GM23338 (cell line): ENCODE measurements around the gene UBR2. TPM values are rescaled to one million over a fixed set of nuclear protein-coding genes. Genes with fewer than 3 reads are reported as not detected.

ENCODE experiments used
- ATAC-seq: fragments of 200-7000 bp; cut with Tn5 transposase; 3 replicates; pipeline ENCODE4 v1.9.1; 2020
- DNase-seq: peaks from one replicate; pipeline ENCODE4 v3.0.0-alpha.2; 2015; ENCODE audit warnings: low spot score
- H2AFZ ChIP-seq: fragments of 200-600 bp; sonication (generic); 2 replicates; pipeline ENCODE4 v1.8.0; 2016; ENCODE audit warnings: antibody characterized with exemption, mild to moderate bottlenecking, moderate library complexity
- H3F3A ChIP-seq: fragments of 200-600 bp; sonication (generic); replicated peaks from 2 replicates; pipeline ENCODE4 v1.8.0; 2017; ENCODE audit warnings: antibody characterized with exemption, mixed run types, low read depth
- H3K27ac ChIP-seq: fragments of 200-600 bp; sonication (generic); 2 replicates; pipeline ENCODE4 v1.6.1; 2016; ENCODE audit warnings: low read depth
- H3K27me3 ChIP-seq: fragments of 200-600 bp; sonication (generic); 2 replicates; pipeline ENCODE4 v1.8.0; 2016; ENCODE audit warnings: mild to moderate bottlenecking, mixed run types, moderate library complexity; ENCODE audit not compliant: insufficient read depth
- H3K36me3 ChIP-seq: fragments of 200-600 bp; sonication (generic); 2 replicates; pipeline ENCODE4 v1.8.0; 2016; ENCODE audit warnings: mild to moderate bottlenecking; ENCODE audit not compliant: insufficient read depth
- H3K4me1 ChIP-seq: fragments of 200-600 bp; sonication (generic); 2 replicates; pipeline ENCODE4 v1.8.0; 2016; ENCODE audit warnings: mild to moderate bottlenecking, moderate library complexity; ENCODE audit not compliant: insufficient read depth
- H3K4me2 ChIP-seq: fragments of 200-600 bp; sonication (generic); 2 replicates; pipeline ENCODE4 v1.7.1; 2017; ENCODE audit warnings: mixed run types
- H3K4me3 ChIP-seq: fragments of 200-600 bp; sonication (generic); 2 replicates; pipeline ENCODE4 v1.6.1; 2016; ENCODE audit warnings: mixed run types
- H3K79me2 ChIP-seq: fragments of 200-600 bp; sonication (generic); replicated peaks from 2 replicates; pipeline ENCODE4 v1.8.0; 2017; ENCODE audit warnings: mild to moderate bottlenecking; ENCODE audit not compliant: insufficient read depth
- H3K9me2 ChIP-seq: fragments of 200-600 bp; sonication (generic); 2 replicates; pipeline ENCODE4 v1.8.0; 2017; ENCODE audit not compliant: insufficient read depth
- H4K20me1 ChIP-seq: fragments of 200-600 bp; sonication (generic); replicated peaks from 2 replicates; pipeline ENCODE4 v1.8.0; 2017; ENCODE audit warnings: mild to moderate bottlenecking; ENCODE audit not compliant: insufficient read depth
- H3K27ac Mint-ChIP-seq: 2 replicates; pipeline ENCODE4 v1.8.0; 2020; ENCODE audit warnings: inconsistent platforms, mild to moderate bottlenecking, moderate library complexity, mixed read lengths
- H3K27me3 Mint-ChIP-seq: 3 replicates; pipeline ENCODE4 v1.8.0; 2022; ENCODE audit warnings: low read depth, mild to moderate bottlenecking, moderate library complexity, mixed read lengths, inconsistent platforms; ENCODE audit not compliant: insufficient read depth, poor library complexity
- H3K36me3 Mint-ChIP-seq: 3 replicates; pipeline ENCODE4 v1.8.0; 2021; ENCODE audit warnings: low read depth, mild to moderate bottlenecking, inconsistent platforms, moderate library complexity, mixed read lengths
- H3K4me1 Mint-ChIP-seq: 3 replicates; pipeline ENCODE4 v1.8.0; 2020; ENCODE audit warnings: mild to moderate bottlenecking, inconsistent platforms, mixed read lengths
- H3K4me3 Mint-ChIP-seq: 3 replicates; pipeline ENCODE4 v1.8.0; 2021; ENCODE audit warnings: moderate library complexity, mild to moderate bottlenecking, inconsistent platforms, mixed read lengths
- H3K9me3 Mint-ChIP-seq: 3 replicates; pipeline ENCODE4 v1.8.0; 2020; ENCODE audit warnings: moderate library complexity, mild to moderate bottlenecking, inconsistent platforms, mixed read lengths
- CREB1 ChIP-seq: fragments of 250-450 bp; sonication (Bioruptor Pico); IDR thresholded peaks from 2 replicates; pipeline ENCODE4 v1.5.0; 2020; ENCODE audit warnings: low read depth, mild to moderate bottlenecking, moderate library complexity
- EZH2phosphoT487 ChIP-seq: fragments of 200-600 bp; sonication (generic); IDR thresholded peaks from one replicate; pipeline ENCODE4 v1.8.1; 2018; ENCODE audit warnings: antibody characterized with exemption; ENCODE audit not compliant: unreplicated experiment
- JUNB ChIP-seq: IDR thresholded peaks from one replicate; pipeline ENCODE4 v1.6.1; 2016; ENCODE audit warnings: antibody characterized with exemption; ENCODE audit not compliant: unreplicated experiment
- NANOG ChIP-seq: IDR thresholded peaks from 2 replicates; pipeline ENCODE4 v1.6.1; 2016; ENCODE audit warnings: antibody characterized with exemption, borderline replicate concordance
- POLR2AphosphoS5 ChIP-seq: IDR thresholded peaks from 2 replicates; pipeline ENCODE4 v1.6.1; 2016; ENCODE audit warnings: antibody characterized with exemption, low read depth
- STAT1 ChIP-seq: IDR thresholded peaks from one replicate; pipeline ENCODE4 v1.6.1; 2016; ENCODE audit warnings: antibody characterized with exemption; ENCODE audit not compliant: unreplicated experiment
- ZNF114 ChIP-seq: fragments of 250-450 bp; sonication (Bioruptor Pico); IDR thresholded peaks from 2 replicates; pipeline ENCODE4 v1.5.0; 2020; ENCODE audit warnings: mild to moderate bottlenecking, moderate library complexity
- ZNF331 ChIP-seq: fragments of 250-450 bp; sonication (Bioruptor Pico); IDR thresholded peaks from 2 replicates; pipeline ENCODE4 v1.5.0; 2020; ENCODE audit warnings: low read depth, mild to moderate bottlenecking, moderate library complexity
- polyA plus RNA-seq: library from polyadenylated mRNA; unstranded; fragments of >200 nt; fragmentation: Nextera tagmentation; extraction: Ambion mirVana; gene quantifications from 2 replicates; pipeline ENCODE4 v1.2.1, GENCODE V29; 2016
- total RNA-seq: library from RNA; depleted of rRNA; stranded (reverse); fragments of >200 nt; shearing (Covaris generic); gene quantifications from 2 replicates; pipeline ENCODE4 v1.2.3, GENCODE V29; 2014
- TF ChIP-seq, protein P1 (sequence below): fragments of 250-450 bp; sonication (Bioruptor Pico); IDR thresholded peaks from 2 replicates; pipeline ENCODE4 v1.5.0; 2020; ENCODE audit warnings: mild to moderate bottlenecking, moderate library complexity
- TF ChIP-seq, protein P2 (sequence below): IDR thresholded peaks from 2 replicates; pipeline ENCODE4 v1.6.1; 2016; ENCODE audit warnings: antibody characterized with exemption
- TF ChIP-seq, protein P3 (sequence below): IDR thresholded peaks from one replicate; pipeline ENCODE4 v1.6.1; 2018; ENCODE audit warnings: antibody characterized with exemption; ENCODE audit not compliant: unreplicated experiment

The UBR2 gene
- total and polyA plus RNA-seq, 2 experiments from 2014 or later = 6.7 to 21.2 TPM

DNA sequence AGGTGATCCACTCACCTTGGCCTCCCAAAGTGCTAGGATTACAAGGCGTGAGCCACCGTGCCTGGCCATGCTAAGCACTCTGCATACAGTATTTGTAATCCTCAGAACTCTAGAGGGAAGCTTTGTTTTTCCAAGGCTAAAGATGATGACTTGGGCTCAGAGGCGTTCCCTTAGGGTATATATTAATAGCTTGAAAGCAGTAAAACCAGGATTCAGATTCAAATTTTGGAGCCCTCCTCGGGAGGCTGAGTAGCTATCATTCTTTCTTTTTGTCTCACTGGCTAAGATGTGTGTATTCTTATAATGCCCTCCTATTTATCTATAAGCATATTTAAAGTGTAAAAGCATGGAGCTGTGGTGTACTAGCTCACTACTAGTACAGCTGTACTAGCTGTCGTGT is 90.0 kb downstream of the UBR2 start:
- DNase-seq (no peak), ATAC-seq (no peak)
- Histone ChIP-seq H3K9me2 (no peaks in the 10 kb centered on the region), H4K20me1 (peaks cover 5% of the 10 kb centered on the region; the same call in 1 of the 2 replicates), H3F3A (no peaks in the 10 kb centered on the region), H3K79me2 (no peaks in the 10 kb centered on the region), H3K4me1 (no peaks in the 10 kb centered on the region), H3K4me3 (no peak overlapping the region), H2AFZ (no peak overlapping the region), H3K27me3 (no peaks in the 10 kb centered on the region), H3K36me3 (peaks cover 20% of the 10 kb centered on the region), H3K4me2 (no peak overlapping the region), H3K27ac (no peak overlapping the region)
- no peak overlapping the region for H3K4me3 Mint-ChIP-seq
- H3K27me3 Mint-ChIP-seq = no peaks in the 10 kb centered on the region
- H3K4me1 Mint-ChIP-seq = no peaks in the 10 kb centered on the region
- TF ChIP-seq EZH2phosphoT487 = no peak
- no peak overlapping the region for H3K27ac Mint-ChIP-seq
- H3K36me3 Mint-ChIP-seq = peaks cover 40% of the 10 kb centered on the region
- H3K9me3 Mint-ChIP-seq = no peaks in the 10 kb centered on the region; the same call in 2 of the 3 replicates

DNA sequence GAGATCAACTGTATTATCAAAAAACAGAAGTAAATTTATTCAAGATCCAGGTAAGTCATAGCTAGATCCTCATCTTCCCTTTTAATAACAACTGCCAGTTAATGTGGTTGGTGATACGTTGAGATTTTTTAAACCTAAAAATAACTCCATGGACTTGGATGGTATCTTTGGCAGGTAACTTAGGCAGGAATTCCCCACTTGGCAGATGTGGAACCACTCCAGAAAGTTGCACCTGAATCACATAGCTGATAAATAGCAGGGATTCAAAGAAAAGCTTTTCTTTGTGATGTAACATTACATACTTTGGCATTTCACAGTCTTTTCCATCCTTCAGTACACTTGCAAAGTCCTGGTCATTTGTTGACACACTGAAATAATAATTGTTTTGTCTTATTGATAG is 96.0 kb downstream of the UBR2 start:
- H3K27ac ChIP-seq = no peak overlapping the region
- no peak overlapping the region for H2AFZ ChIP-seq
- H3K4me3 ChIP-seq = no peak overlapping the region
- ATAC-seq = no peak
- Mint-ChIP-seq H3K4me3 (no peak overlapping the region), H3K9me3 (no peaks in the 10 kb centered on the region), H3K27ac (no peak overlapping the region), H3K4me1 (no peaks in the 10 kb centered on the region), H3K27me3 (no peaks in the 10 kb centered on the region), H3K36me3 (peaks cover 43% of the 10 kb centered on the region)
- no peak for DNase-seq
- no peaks in the 10 kb centered on the region for H3F3A ChIP-seq
- H3K36me3 ChIP-seq = peaks cover 36% of the 10 kb centered on the region
- no peaks in the 10 kb centered on the region for H3K9me2 ChIP-seq
- H4K20me1 ChIP-seq = no peaks in the 10 kb centered on the region; the same call in 1 of the 2 replicates
- no peaks in the 10 kb centered on the region for H3K4me1 ChIP-seq
- H3K4me2 ChIP-seq = no peak overlapping the region
- no peaks in the 10 kb centered on the region for H3K79me2 ChIP-seq
- no peaks in the 10 kb centered on the region for H3K27me3 ChIP-seq
- TF ChIP-seq EZH2phosphoT487 = no peak
- no peak for TF ChIP-seq CREB1
- TF ChIP-seq, protein P1, sequence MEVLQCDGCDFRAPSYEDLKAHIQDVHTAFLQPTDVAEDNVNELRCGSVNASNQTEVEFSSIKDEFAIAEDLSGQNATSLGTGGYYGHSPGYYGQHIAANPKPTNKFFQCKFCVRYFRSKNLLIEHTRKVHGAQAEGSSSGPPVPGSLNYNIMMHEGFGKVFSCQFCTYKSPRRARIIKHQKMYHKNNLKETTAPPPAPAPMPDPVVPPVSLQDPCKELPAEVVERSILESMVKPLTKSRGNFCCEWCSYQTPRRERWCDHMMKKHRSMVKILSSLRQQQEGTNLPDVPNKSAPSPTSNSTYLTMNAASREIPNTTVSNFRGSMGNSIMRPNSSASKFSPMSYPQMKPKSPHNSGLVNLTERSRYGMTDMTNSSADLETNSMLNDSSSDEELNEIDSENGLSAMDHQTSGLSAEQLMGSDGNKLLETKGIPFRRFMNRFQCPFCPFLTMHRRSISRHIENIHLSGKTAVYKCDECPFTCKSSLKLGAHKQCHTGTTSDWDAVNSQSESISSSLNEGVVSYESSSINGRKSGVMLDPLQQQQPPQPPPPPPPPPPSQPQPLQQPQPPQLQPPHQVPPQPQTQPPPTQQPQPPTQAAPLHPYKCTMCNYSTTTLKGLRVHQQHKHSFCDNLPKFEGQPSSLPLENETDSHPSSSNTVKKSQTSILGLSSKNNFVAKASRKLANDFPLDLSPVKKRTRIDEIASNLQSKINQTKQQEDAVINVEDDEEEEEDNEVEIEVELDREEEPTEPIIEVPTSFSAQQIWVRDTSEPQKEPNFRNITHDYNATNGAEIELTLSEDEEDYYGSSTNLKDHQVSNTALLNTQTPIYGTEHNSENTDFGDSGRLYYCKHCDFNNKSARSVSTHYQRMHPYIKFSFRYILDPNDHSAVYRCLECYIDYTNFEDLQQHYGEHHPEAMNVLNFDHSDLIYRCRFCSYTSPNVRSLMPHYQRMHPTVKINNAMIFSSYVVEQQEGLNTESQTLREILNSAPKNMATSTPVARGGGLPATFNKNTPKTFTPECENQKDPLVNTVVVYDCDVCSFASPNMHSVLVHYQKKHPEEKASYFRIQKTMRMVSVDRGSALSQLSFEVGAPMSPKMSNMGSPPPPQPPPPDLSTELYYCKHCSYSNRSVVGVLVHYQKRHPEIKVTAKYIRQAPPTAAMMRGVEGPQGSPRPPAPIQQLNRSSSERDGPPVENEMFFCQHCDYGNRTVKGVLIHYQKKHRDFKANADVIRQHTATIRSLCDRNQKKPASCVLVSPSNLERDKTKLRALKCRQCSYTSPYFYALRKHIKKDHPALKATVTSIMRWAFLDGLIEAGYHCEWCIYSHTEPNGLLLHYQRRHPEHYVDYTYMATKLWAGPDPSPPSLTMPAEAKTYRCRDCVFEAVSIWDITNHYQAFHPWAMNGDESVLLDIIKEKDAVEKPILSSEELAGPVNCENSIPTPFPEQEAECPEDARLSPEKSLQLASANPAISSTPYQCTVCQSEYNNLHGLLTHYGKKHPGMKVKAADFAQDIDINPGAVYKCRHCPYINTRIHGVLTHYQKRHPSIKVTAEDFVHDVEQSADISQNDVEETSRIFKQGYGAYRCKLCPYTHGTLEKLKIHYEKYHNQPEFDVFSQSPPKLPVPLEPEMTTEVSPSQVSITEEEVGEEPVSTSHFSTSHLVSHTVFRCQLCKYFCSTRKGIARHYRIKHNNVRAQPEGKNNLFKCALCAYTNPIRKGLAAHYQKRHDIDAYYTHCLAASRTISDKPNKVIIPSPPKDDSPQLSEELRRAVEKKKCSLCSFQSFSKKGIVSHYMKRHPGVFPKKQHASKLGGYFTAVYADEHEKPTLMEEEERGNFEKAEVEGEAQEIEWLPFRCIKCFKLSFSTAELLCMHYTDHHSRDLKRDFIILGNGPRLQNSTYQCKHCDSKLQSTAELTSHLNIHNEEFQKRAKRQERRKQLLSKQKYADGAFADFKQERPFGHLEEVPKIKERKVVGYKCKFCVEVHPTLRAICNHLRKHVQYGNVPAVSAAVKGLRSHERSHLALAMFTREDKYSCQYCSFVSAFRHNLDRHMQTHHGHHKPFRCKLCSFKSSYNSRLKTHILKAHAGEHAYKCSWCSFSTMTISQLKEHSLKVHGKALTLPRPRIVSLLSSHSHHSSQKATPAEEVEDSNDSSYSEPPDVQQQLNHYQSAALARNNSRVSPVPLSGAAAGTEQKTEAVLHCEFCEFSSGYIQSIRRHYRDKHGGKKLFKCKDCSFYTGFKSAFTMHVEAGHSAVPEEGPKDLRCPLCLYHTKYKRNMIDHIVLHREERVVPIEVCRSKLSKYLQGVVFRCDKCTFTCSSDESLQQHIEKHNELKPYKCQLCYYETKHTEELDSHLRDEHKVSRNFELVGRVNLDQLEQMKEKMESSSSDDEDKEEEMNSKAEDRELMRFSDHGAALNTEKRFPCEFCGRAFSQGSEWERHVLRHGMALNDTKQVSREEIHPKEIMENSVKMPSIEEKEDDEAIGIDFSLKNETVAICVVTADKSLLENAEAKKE (CRISPR knock-in tag) = no peak
- TF ChIP-seq JUNB = no peak
- no peak for TF ChIP-seq STAT1
- TF ChIP-seq ZNF331 = no peak
- TF ChIP-seq ZNF114 (CRISPR knock-in tag) = no peak
- TF ChIP-seq NANOG = no peak
- TF ChIP-seq POLR2AphosphoS5 = no peak
- TF ChIP-seq, protein P2, sequence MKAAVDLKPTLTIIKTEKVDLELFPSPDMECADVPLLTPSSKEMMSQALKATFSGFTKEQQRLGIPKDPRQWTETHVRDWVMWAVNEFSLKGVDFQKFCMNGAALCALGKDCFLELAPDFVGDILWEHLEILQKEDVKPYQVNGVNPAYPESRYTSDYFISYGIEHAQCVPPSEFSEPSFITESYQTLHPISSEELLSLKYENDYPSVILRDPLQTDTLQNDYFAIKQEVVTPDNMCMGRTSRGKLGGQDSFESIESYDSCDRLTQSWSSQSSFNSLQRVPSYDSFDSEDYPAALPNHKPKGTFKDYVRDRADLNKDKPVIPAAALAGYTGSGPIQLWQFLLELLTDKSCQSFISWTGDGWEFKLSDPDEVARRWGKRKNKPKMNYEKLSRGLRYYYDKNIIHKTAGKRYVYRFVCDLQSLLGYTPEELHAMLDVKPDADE = no peak
- TF ChIP-seq, protein P3, sequence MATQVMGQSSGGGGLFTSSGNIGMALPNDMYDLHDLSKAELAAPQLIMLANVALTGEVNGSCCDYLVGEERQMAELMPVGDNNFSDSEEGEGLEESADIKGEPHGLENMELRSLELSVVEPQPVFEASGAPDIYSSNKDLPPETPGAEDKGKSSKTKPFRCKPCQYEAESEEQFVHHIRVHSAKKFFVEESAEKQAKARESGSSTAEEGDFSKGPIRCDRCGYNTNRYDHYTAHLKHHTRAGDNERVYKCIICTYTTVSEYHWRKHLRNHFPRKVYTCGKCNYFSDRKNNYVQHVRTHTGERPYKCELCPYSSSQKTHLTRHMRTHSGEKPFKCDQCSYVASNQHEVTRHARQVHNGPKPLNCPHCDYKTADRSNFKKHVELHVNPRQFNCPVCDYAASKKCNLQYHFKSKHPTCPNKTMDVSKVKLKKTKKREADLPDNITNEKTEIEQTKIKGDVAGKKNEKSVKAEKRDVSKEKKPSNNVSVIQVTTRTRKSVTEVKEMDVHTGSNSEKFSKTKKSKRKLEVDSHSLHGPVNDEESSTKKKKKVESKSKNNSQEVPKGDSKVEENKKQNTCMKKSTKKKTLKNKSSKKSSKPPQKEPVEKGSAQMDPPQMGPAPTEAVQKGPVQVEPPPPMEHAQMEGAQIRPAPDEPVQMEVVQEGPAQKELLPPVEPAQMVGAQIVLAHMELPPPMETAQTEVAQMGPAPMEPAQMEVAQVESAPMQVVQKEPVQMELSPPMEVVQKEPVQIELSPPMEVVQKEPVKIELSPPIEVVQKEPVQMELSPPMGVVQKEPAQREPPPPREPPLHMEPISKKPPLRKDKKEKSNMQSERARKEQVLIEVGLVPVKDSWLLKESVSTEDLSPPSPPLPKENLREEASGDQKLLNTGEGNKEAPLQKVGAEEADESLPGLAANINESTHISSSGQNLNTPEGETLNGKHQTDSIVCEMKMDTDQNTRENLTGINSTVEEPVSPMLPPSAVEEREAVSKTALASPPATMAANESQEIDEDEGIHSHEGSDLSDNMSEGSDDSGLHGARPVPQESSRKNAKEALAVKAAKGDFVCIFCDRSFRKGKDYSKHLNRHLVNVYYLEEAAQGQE = no peak
